ENCODE data around the gene P2RY14. TPM values are rescaled to one million over a fixed set of nuclear protein-coding genes. Genes with fewer than 3 reads are reported as not detected.
"Not testable (repeated sequence)": the region's sequence is repeated elsewhere in the genome, so short reads cannot be mapped to it uniquely, and the experiment has no call there.

The P2RY14 gene
- total and polyA plus RNA-seq, 2 experiments from 2014 or later: 0.95 TPM; not detected in 1

GRCh38 chr3:151242006-151242405 lies 36.3 kb downstream of the P2RY14 start:
- not testable (repeated sequence) for H2AFZ ChIP-seq, H3K9me3 Mint-ChIP-seq, ATAC-seq

DNA sequence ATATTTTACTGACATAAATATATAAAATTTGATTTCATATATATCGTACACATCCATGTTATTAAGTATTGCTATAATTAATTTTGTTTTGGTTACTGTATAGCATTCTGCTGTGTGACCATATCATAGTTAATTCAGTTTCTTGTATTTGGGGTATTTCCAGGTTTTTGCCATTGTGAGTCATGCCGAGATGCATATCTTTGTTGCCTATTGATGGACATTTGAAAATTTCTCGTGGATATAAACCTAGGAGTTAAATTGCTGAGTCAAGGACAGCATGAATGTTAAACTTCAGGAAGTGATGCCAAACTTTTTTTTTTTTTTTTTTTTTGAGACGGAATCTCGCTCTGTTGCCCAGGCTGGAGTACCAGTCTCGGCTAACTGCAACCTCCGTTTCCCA lies 41.6 kb downstream of the P2RY14 start:
- Mint-ChIP-seq H3K4me1 (peaks cover 18% of the 10 kb centered on the region), H3K27me3 (ENCODE audit: insufficient read depth, low read depth, poor library complexity) (no peaks in the 10 kb centered on the region), H3K27ac (no peak overlapping the region), H3K4me3 (no peak overlapping the region), H3K9me3 (peaks cover 6% of the 10 kb centered on the region; the same call in 2 of the 3 replicates), H3K36me3 (ENCODE audit: low read depth) (peaks cover 20% of the 10 kb centered on the region)
- H3F3A ChIP-seq (replicated peaks; ENCODE audit: low read depth): no peaks in the 10 kb centered on the region
- no peak overlapping the region for H3K4me2 ChIP-seq
- peaks cover 5% of the 10 kb centered on the region; the same call in 1 of the 2 replicates for H3K36me3 ChIP-seq (ENCODE audit: insufficient read depth)
- DNase-seq (ENCODE audit: low spot score) (no peak), ATAC-seq (no peak)
- H3K4me1 ChIP-seq (ENCODE audit: insufficient read depth): peaks cover 18% of the 10 kb centered on the region
- H4K20me1 ChIP-seq (replicated peaks; ENCODE audit: insufficient read depth): no peaks in the 10 kb centered on the region
- H3K4me3 ChIP-seq: no peak overlapping the region
- no peaks in the 10 kb centered on the region; the same call in 1 of the 2 replicates for H3K9me2 ChIP-seq (ENCODE audit: insufficient read depth)
- H3K27ac ChIP-seq (ENCODE audit: low read depth): no peak overlapping the region
- no peak overlapping the region for H2AFZ ChIP-seq
- H3K79me2 ChIP-seq (replicated peaks; ENCODE audit: insufficient read depth): no peaks in the 10 kb centered on the region
- no peaks in the 10 kb centered on the region for H3K27me3 ChIP-seq (ENCODE audit: insufficient read depth)
- TF ChIP-seq CREB1 (CRISPR knock-in tag; IDR thresholded peaks at IDR 0.05; ENCODE audit: low read depth) (no peak), ZNF331 (CRISPR knock-in tag; IDR thresholded peaks at IDR 0.05; ENCODE audit: low read depth) (no peak), EZH2phosphoT487 (IDR thresholded peaks at IDR 0.05; ENCODE audit: unreplicated experiment) (no peak), ZNF114 (CRISPR knock-in tag; IDR thresholded peaks at IDR 0.05) (no peak), JUNB (IDR thresholded peaks at IDR 0.05; ENCODE audit: unreplicated experiment) (no peak), POLR2AphosphoS5 (IDR thresholded peaks at IDR 0.05; ENCODE audit: low read depth) (no peak), STAT1 (IDR thresholded peaks at IDR 0.05; ENCODE audit: unreplicated experiment) (no peak), NANOG (IDR thresholded peaks at IDR 0.05; ENCODE audit: borderline replicate concordance) (no peak), ZNF462 (CRISPR knock-in tag; IDR thresholded peaks at IDR 0.05) (no peak), EZH2 (IDR thresholded peaks at IDR 0.05; ENCODE audit: low read depth, unreplicated experiment) (no peak), REST (IDR thresholded peaks at IDR 0.05; ENCODE audit: unreplicated experiment) (no peak)
- TF ChIP-seq, protein P1, sequence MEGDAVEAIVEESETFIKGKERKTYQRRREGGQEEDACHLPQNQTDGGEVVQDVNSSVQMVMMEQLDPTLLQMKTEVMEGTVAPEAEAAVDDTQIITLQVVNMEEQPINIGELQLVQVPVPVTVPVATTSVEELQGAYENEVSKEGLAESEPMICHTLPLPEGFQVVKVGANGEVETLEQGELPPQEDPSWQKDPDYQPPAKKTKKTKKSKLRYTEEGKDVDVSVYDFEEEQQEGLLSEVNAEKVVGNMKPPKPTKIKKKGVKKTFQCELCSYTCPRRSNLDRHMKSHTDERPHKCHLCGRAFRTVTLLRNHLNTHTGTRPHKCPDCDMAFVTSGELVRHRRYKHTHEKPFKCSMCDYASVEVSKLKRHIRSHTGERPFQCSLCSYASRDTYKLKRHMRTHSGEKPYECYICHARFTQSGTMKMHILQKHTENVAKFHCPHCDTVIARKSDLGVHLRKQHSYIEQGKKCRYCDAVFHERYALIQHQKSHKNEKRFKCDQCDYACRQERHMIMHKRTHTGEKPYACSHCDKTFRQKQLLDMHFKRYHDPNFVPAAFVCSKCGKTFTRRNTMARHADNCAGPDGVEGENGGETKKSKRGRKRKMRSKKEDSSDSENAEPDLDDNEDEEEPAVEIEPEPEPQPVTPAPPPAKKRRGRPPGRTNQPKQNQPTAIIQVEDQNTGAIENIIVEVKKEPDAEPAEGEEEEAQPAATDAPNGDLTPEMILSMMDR (conservative IDR thresholded peaks at IDR 0.05; ENCODE audit: low read depth in 2 of 2): no peak

More at GRCh38 chr3:151242006-151242405, 36.3 kb downstream of the P2RY14 start:
- not testable (repeated sequence) for H3K27me3 ChIP-seq (ENCODE audit: insufficient read depth); DNase-seq (ENCODE audit: low spot score); H3K4me3 ChIP-seq; H3K27ac Mint-ChIP-seq; H3K9me2 ChIP-seq (ENCODE audit: insufficient read depth); H3K4me1 Mint-ChIP-seq; H3F3A ChIP-seq (replicated peaks; ENCODE audit: low read depth); H3K4me2 ChIP-seq; H3K79me2 ChIP-seq (replicated peaks; ENCODE audit: insufficient read depth); H3K4me3 Mint-ChIP-seq; H3K4me1 ChIP-seq (ENCODE audit: insufficient read depth); H3K27me3 Mint-ChIP-seq (ENCODE audit: insufficient read depth, low read depth, poor library complexity); H4K20me1 ChIP-seq (replicated peaks; ENCODE audit: insufficient read depth); H3K36me3 ChIP-seq (ENCODE audit: insufficient read depth); H3K27ac ChIP-seq (ENCODE audit: low read depth)
- H3K36me3 Mint-ChIP-seq (ENCODE audit: low read depth): peaks cover 19% of the 10 kb centered on the region
